ENCODE measurements around the gene AFF3.

AFF3 gene

GRCh38 chr2:99729104-99730025 is 413.0 kb downstream of the AFF3 start:
- no peak for TF ChIP-seq CTCF (IDR thresholded peaks at IDR 0.05)

GRCh38 chr2:99728166-99728565 is 414.2 kb downstream of the AFF3 start:
- no peak for TF ChIP-seq CTCF (IDR thresholded peaks at IDR 0.05)

GRCh38 chr2:99727199-99727598 is 415.2 kb downstream of the AFF3 start:
- no peak for TF ChIP-seq CTCF (IDR thresholded peaks at IDR 0.05)

GRCh38 chr2:99726691-99727090 is 415.7 kb downstream of the AFF3 start:
- no peak for TF ChIP-seq CTCF (IDR thresholded peaks at IDR 0.05)

GRCh38 chr2:99725820-99726219 is 416.6 kb downstream of the AFF3 start:
- TF ChIP-seq CTCF (IDR thresholded peaks at IDR 0.05), result peak; percentile 16; the same call in 1 of the 2 replicates

GRCh38 chr2:99722476-99722875 is 419.9 kb downstream of the AFF3 start:
- no peak for TF ChIP-seq CTCF (IDR thresholded peaks at IDR 0.05)

GRCh38 chr2:99719102-99719501 is 423.3 kb downstream of the AFF3 start:
- TF ChIP-seq CTCF (IDR thresholded peaks at IDR 0.05), result no peak

Data from LNCAP (cell line).